Measurements from ENCODE around the gene VWA5B2. TPM values are rescaled to one million over a fixed set of nuclear protein-coding genes. Genes with fewer than 3 reads are reported as not detected.

Gene VWA5B2
- total and polyA plus RNA-seq, 9 of the 15 experiments (the other 6 are each of a cell fraction or from before 2014, with no cell fraction given), result 0.04 TPM; not detected in 8

- POLR2A ChIA-PET, result interaction anchor here (1.2 to 1.6 kb wide), 3 partner anchors 10 to 56 kb away, joined by 3 to 9 read pairs (median 6); partner anchors contain the start of gene VWA5B2
- H3K9me1 ChIP-seq (ENCODE audit: control insufficient read depth, insufficient read depth, low read length), result no peaks in the 10 kb centered on the region
- CTCF ChIA-PET (ENCODE audit: low intra/inter-chr PET ratio), result interaction anchor here (0.6 to 1.1 kb wide), 2 partner anchors 106 to 342 kb away, joined by 3 read pairs; no protein-coding TSS in a partner anchor
- TF ChIP-seq POLR2G (IDR thresholded peaks at IDR 0.05; ENCODE audit: low read depth, low read length) (peak; percentile 61), ZNF444 (CRISPR knock-in tag; IDR thresholded peaks at IDR 0.05) (no peak)
- DNase-seq (ENCODE audit: extremely low read depth in 1 of 4, low spot score in 3 of 4) (no peak), ATAC-seq (no peak), FAIRE-seq (no peak)
- BruUV-seq (replicated peaks), result no TSS peak
- H3K27me3 ChIP-seq (ENCODE audit: control insufficient read depth in 2 of 2, insufficient read depth in 2 of 2, low read length in 2 of 2), result peaks cover 0 to 18% of the 10 kb centered on the region in 2 experiments; a peak in 2 of 5 replicates
- no peak overlapping the region for H3K27ac ChIP-seq (ENCODE audit: extremely low read depth, low read depth, low read length)
- intact Hi-C loops (cut with micrococcal nuclease), result loop anchor here (5.0 to 10.0 kb wide), 2 partner anchors 92 to 195 kb away; no protein-coding TSS in a partner anchor
- no peak overlapping the region for H3K4me3 ChIP-seq
- H3K9me3 ChIP-seq (replicated peaks; ENCODE audit: control insufficient read depth, insufficient read depth, low read depth, low read length), result no peaks in the 10 kb centered on the region
- no peak overlapping the region for H2AFZ ChIP-seq (ENCODE audit: low read depth, low read length)
- H3K4me2 ChIP-seq (ENCODE audit: insufficient read depth, low read length), result no peak overlapping the region
- peaks cover 0 to 24% of the 10 kb centered on the region in 2 experiments; a peak in 3 of 5 replicates for H3K4me1 ChIP-seq (replicated peaks in 1 of 2; ENCODE audit: control insufficient read depth in 2 of 2, insufficient read depth in 2 of 2, low read length in 2 of 2)
- H3K79me2 ChIP-seq (ENCODE audit: control insufficient read depth, insufficient read depth, low read length), result no peaks in the 10 kb centered on the region
- H3K9ac ChIP-seq (ENCODE audit: insufficient read depth in 1 of 2, low read depth in 2 of 2, low read length in 2 of 2), result no peak overlapping the region
- H4K20me1 ChIP-seq (replicated peaks; ENCODE audit: control insufficient read depth, insufficient read depth, low read length), result peaks cover 27% of the 10 kb centered on the region
- H3K36me3 ChIP-seq (ENCODE audit: control insufficient read depth, insufficient read depth, low read length), result peaks cover 28% of the 10 kb centered on the region; the same call in 2 of the 3 replicates
- WGBS (ENCODE audit: insufficient coverage, low coverage, missing lambda C conversion rate), result 36% methylated on average over 6 of the region's 7 CpGs
- in situ Hi-C loops (cut with MboI), result loop anchor here (10.0 kb wide), 1 partner anchor 225 kb away; the partner anchor contains the start of gene ABCC5
Measured at GRCh38 chr3:184239708-184240107, 10.3 kb downstream of the VWA5B2 start.

- in situ Hi-C loops (cut with MboI), result loop anchor here (10.0 kb wide), 1 partner anchor 226 kb away; the partner anchor contains the start of gene ABCC5
- no TSS peak for BruUV-seq (replicated peaks)
- Histone ChIP-seq H3K4me3 (no peak overlapping the region), H3K9me1 (ENCODE audit: control insufficient read depth, insufficient read depth, low read length) (no peaks in the 10 kb centered on the region), H3K9ac (ENCODE audit: insufficient read depth in 1 of 2, low read depth in 2 of 2, low read length in 2 of 2) (no peak overlapping the region), H3K27ac (ENCODE audit: extremely low read depth, low read depth, low read length) (no peak overlapping the region), H3K36me3 (ENCODE audit: control insufficient read depth, insufficient read depth, low read length) (peaks cover 37% of the 10 kb centered on the region), H3K79me2 (ENCODE audit: control insufficient read depth, insufficient read depth, low read length) (no peaks in the 10 kb centered on the region), H3K27me3 (ENCODE audit: control insufficient read depth in 2 of 2, insufficient read depth in 2 of 2, low read length in 2 of 2) (peaks cover 0 to 13% of the 10 kb centered on the region in 2 experiments; a peak in 1 of 5 replicates), H2AFZ (ENCODE audit: low read depth, low read length) (no peak overlapping the region), H3K4me2 (ENCODE audit: insufficient read depth, low read length) (no peak overlapping the region), H4K20me1 (replicated peaks; ENCODE audit: control insufficient read depth, insufficient read depth, low read length) (peaks cover 27% of the 10 kb centered on the region), H3K9me3 (replicated peaks; ENCODE audit: control insufficient read depth, insufficient read depth, low read depth, low read length) (no peaks in the 10 kb centered on the region), H3K4me1 (replicated peaks in 1 of 2; ENCODE audit: control insufficient read depth in 2 of 2, insufficient read depth in 2 of 2, low read length in 2 of 2) (peaks cover 0 to 24% of the 10 kb centered on the region in 2 experiments; a peak in 3 of 5 replicates)
- DNase-seq (ENCODE audit: extremely low read depth in 1 of 4, low spot score in 3 of 4) (peak in 1 of 4 experiments; percentile 41), FAIRE-seq (peak; percentile 79), ATAC-seq (peak; percentile 45; the same call in 2 of the 3 replicates)
- 46% methylated on average over 3 of the region's 4 CpGs for WGBS (ENCODE audit: insufficient coverage, low coverage, missing lambda C conversion rate)
- intact Hi-C loops (cut with micrococcal nuclease), result loop anchor here (5.0 to 10.0 kb wide), 2 partner anchors 93 to 196 kb away; no protein-coding TSS in a partner anchor
- ChIA-PET CTCF (ENCODE audit: low intra/inter-chr PET ratio) (interaction anchor here (0.6 to 1.1 kb wide), 2 partner anchors 107 to 343 kb away, joined by 3 read pairs; no protein-coding TSS in a partner anchor), POLR2A (interaction anchor here (0.5 to 1.6 kb wide), 4 partner anchors 11 to 64 kb away, joined by 3 to 9 read pairs (median 4); partner anchors contain the start of gene VWA5B2)
- TF ChIP-seq ERF (CRISPR knock-in tag; IDR thresholded peaks at IDR 0.05) (no peak), ZC3H8 (IDR thresholded peaks at IDR 0.05) (no peak), ARID1B (IDR thresholded peaks at IDR 0.05) (no peak), NR3C1 (CRISPR knock-in tag; IDR thresholded peaks at IDR 0.05) (no peak), MNT (conservative IDR thresholded peaks at IDR 0.05) (0 out of 4 replicates have a peak, but pooled peaks of 1 of the 2 experiments have one; percentile 43)
Measured at GRCh38 chr3:184240384-184241140, 11.2 kb downstream of the VWA5B2 start.

All from K562 (cell line).